IMR-90 (cell line): ENCODE measurements around the gene GSE1. TPM values are rescaled to one million over a fixed set of nuclear protein-coding genes. Genes with fewer than 3 reads are reported as not detected.
A peak's percentile ranks its signal among the peaks of the same experiment; 100 is the strongest.

Experiments used
- ATAC-seq: fragments of 200-7000 bp; cut with Tn5 transposase; 2 replicates; pipeline ENCODE4 v1.9.1; 2020; ENCODE audit warnings: low read depth, mild to moderate bottlenecking, moderate library complexity
- BruUV-seq: library from RNA; stranded (reverse); fragments of 400-500 nt; replicated peaks from 2 replicates; lab custom pipeline; 2021; lab: Mats Ljungman, UMichigan
- CTCF ChIA-PET: fragments of 300-600 bp; formaldehyde crosslinking; extraction: SDS; loops from one replicate; lab custom pipeline; 2021; ENCODE audit warnings: antibody characterized with exemption; lab: Yijun Ruan, JAX
- POLR2A ChIA-PET: fragments of 300-600 bp; sonication (Branson Sonifier 250); formaldehyde crosslinking; loops from one replicate; lab custom pipeline; 2022; ENCODE audit warnings: antibody characterized with exemption; ENCODE audit not compliant: unreplicated experiment; lab: Charles Lee
- DNase-seq: peaks from one replicate; pipeline ENCODE4 v3.0.0; 2013
- H2AFZ ChIP-seq: replicated peaks from 2 replicates; pipeline ENCODE3; 2013; ENCODE audit warnings: low read length, mild to moderate bottlenecking; ENCODE audit not compliant: poor library complexity
- H2AK5ac ChIP-seq: 2 replicates; pipeline ENCODE4 v1.6.1; 2013; ENCODE audit warnings: low read depth, low read length, inconsistent platforms
- H2AK9ac ChIP-seq: replicated peaks from 2 replicates; pipeline ENCODE3; 2013; ENCODE audit warnings: mild to moderate bottlenecking, low read depth, low read length, moderate library complexity; ENCODE audit not compliant: poor library complexity
- H2BK120ac ChIP-seq: 2 replicates; pipeline ENCODE4 v1.6.1; 2013; ENCODE audit warnings: low read depth, low read length, inconsistent platforms
- H2BK15ac ChIP-seq: 3 replicates; pipeline ENCODE4 v1.6.1; 2013; ENCODE audit warnings: low read depth, low read length, inconsistent platforms
- H2BK20ac ChIP-seq: 2 replicates; pipeline ENCODE4 v1.6.1; 2013; ENCODE audit warnings: low read depth, mild to moderate bottlenecking, inconsistent platforms, low read length, moderate library complexity
- H2BK5ac ChIP-seq: 2 replicates; pipeline ENCODE4 v1.6.1; 2013; ENCODE audit warnings: mild to moderate bottlenecking, low read depth, low read length, inconsistent platforms; ENCODE audit not compliant: poor library complexity, severe bottlenecking
- H3K14ac ChIP-seq: replicated peaks from 2 replicates; pipeline ENCODE4 v1.6.1; 2013; ENCODE audit warnings: low read depth, low read length, inconsistent platforms
- H3K18ac ChIP-seq: 2 replicates; pipeline ENCODE4 v1.6.1; 2013; ENCODE audit warnings: low read depth, low read length, control low read depth
- H3K23ac ChIP-seq: 2 replicates; pipeline ENCODE4 v1.6.1; 2013; ENCODE audit warnings: low read depth, low read length, inconsistent platforms
- H3K27ac ChIP-seq: 2 replicates; pipeline ENCODE4 v1.5.1; 2013; ENCODE audit warnings: mild to moderate bottlenecking, control low read depth, low read length; ENCODE audit not compliant: insufficient read depth
- H3K27me3 ChIP-seq: 2 replicates; pipeline ENCODE4 v1.6.1; 2013; ENCODE audit warnings: low read length; ENCODE audit not compliant: control insufficient read depth, insufficient read depth
- H3K36me3 ChIP-seq: 2 replicates; pipeline ENCODE4 v1.6.1; 2013; ENCODE audit warnings: low read length, mixed read lengths; ENCODE audit not compliant: control insufficient read depth, insufficient read depth
- H3K4ac ChIP-seq: 2 replicates; pipeline ENCODE4 v1.6.1; 2013; ENCODE audit warnings: low read depth, low read length, inconsistent platforms
- H3K4me1 ChIP-seq: 2 replicates; pipeline ENCODE4 v1.6.1; 2013; ENCODE audit warnings: low read length, mixed read lengths; ENCODE audit not compliant: control insufficient read depth, insufficient read depth
- H3K4me2 ChIP-seq: 2 replicates; pipeline ENCODE4 v1.6.1; 2013; ENCODE audit warnings: low read depth, mild to moderate bottlenecking, control low read depth, low read length, moderate library complexity
- H3K4me3 ChIP-seq: 2 replicates; pipeline ENCODE4 v1.5.1; 2013; ENCODE audit warnings: low read depth, mild to moderate bottlenecking, control low read depth, low read length, moderate library complexity; ENCODE audit not compliant: insufficient read depth
- H3K56ac ChIP-seq: 2 replicates; pipeline ENCODE4 v1.6.1; 2013; ENCODE audit warnings: low read length, inconsistent platforms; ENCODE audit not compliant: insufficient read depth; ENCODE audit errors: extremely low read depth
- H3K79me1 ChIP-seq, 2 experiments: 2 replicates each; pipeline ENCODE4 v1.6.1; 2013; ENCODE audit warnings: low read length in 2 of 2, inconsistent platforms in 1 of 2, low read depth in 1 of 2
- H3K9ac ChIP-seq: 2 replicates; pipeline ENCODE4 v1.6.1; 2013; ENCODE audit warnings: low read depth, low read length, control low read depth
- H3K9me1 ChIP-seq: 2 replicates; pipeline ENCODE4 v1.6.1; 2013; ENCODE audit warnings: low read length, inconsistent platforms; ENCODE audit not compliant: insufficient read depth
- H3K9me3 ChIP-seq: 2 replicates; pipeline ENCODE4 v1.6.1; 2013; ENCODE audit warnings: low read length; ENCODE audit not compliant: control insufficient read depth, insufficient read depth
- H4K20me1 ChIP-seq: 2 replicates; pipeline ENCODE4 v1.6.1; 2013; ENCODE audit warnings: low read length, inconsistent platforms; ENCODE audit not compliant: insufficient read depth
- H4K5ac ChIP-seq: 2 replicates; pipeline ENCODE4 v1.6.1; 2013; ENCODE audit warnings: mild to moderate bottlenecking, low read depth, low read length, control low read depth
- H4K8ac ChIP-seq, 2 experiments: 2 replicates each; pipeline ENCODE4 v1.6.1; 2013; ENCODE audit warnings: low read depth in 2 of 2, low read length in 2 of 2, control low read depth in 1 of 2, inconsistent platforms in 1 of 2
- H4K91ac ChIP-seq: 2 replicates; pipeline ENCODE4 v1.6.1; 2013; ENCODE audit warnings: low read depth, low read length, inconsistent platforms; ENCODE audit not compliant: insufficient read depth
- CEBPB ChIP-seq: IDR thresholded peaks from 2 replicates; pipeline ENCODE4 v1.6.1; 2012; ENCODE audit warnings: low read depth, low read length, improper control_type of control experiment
- ELK1 ChIP-seq: fragments of 150-350 bp; IDR thresholded peaks from 2 replicates; pipeline ENCODE4 v1.6.1; 2016; ENCODE audit warnings: low read depth, mild to moderate bottlenecking, low read length, moderate library complexity, borderline replicate concordance
- FOS ChIP-seq: fragments of 150-350 bp; IDR thresholded peaks from 2 replicates; pipeline ENCODE4 v1.6.1; 2016; ENCODE audit warnings: low read depth, low read length
- MAFK ChIP-seq: IDR thresholded peaks from 2 replicates; pipeline ENCODE4 v1.6.1; 2012; ENCODE audit warnings: low read depth, low read length, improper control_type of control experiment
- MAZ ChIP-seq: IDR thresholded peaks from 2 replicates; pipeline ENCODE4 v1.6.1; 2012; ENCODE audit warnings: low read depth, mild to moderate bottlenecking, low read length, improper control_type of control experiment, moderate library complexity, borderline replicate concordance
- NFE2L2 ChIP-seq: fragments of 150-350 bp; IDR thresholded peaks from 2 replicates; pipeline ENCODE4 v1.6.1; 2016; ENCODE audit warnings: low read depth, mild to moderate bottlenecking, low read length
- RAD21 ChIP-seq: IDR thresholded peaks from 2 replicates; pipeline ENCODE4 v1.6.1; 2012; ENCODE audit warnings: low read length, improper control_type of control experiment
- RCOR1 ChIP-seq: IDR thresholded peaks from 2 replicates; pipeline ENCODE4 v1.6.1; 2012; ENCODE audit warnings: mild to moderate bottlenecking, low read length, improper control_type of control experiment; ENCODE audit not compliant: insufficient replicate concordance
- RFX5 ChIP-seq: IDR thresholded peaks from 2 replicates; pipeline ENCODE4 v1.8.0; 2012; ENCODE audit warnings: low read depth, mild to moderate bottlenecking, low read length, moderate library complexity
- SMC3 ChIP-seq: fragments of 150-350 bp; IDR thresholded peaks from 2 replicates; pipeline ENCODE4 v1.6.1; 2016; ENCODE audit warnings: low read depth, mild to moderate bottlenecking, antibody characterized with exemption, low read length, moderate library complexity
- WGBS, 2 experiments: methylation state at CpG; one replicate each; pipeline versions ENCODE4 v1.1.5 to v1.1.7; 2013; ENCODE audit warnings: missing lambda C conversion rate in 2 of 2; ENCODE audit not compliant: insufficient read length in 1 of 2; ENCODE audit errors: extremely low coverage in 2 of 2; 5-methylcytosine and 5-hydroxymethylcytosine counted together
- dilution Hi-C: fragments of 300-500 bp; cut with HindIII; formaldehyde crosslinking; loops from one replicate; pipeline ENCODE4 v1.14.3; 2018; ENCODE audit warnings: low sequenced_read_pairs; ENCODE audit not compliant: unreplicated experiment
- in situ Hi-C: fragments of 300-500 bp; cut with MboI; formaldehyde crosslinking; loops from 3 replicates; pipeline ENCODE4 v1.14.3; 2019; ENCODE audit warnings: low sequenced_read_pairs, inconsistent platforms, mixed read lengths
- intact Hi-C: fragments of 100-400 bp; cut with micrococcal nuclease; formaldehyde crosslinking; loops from 2 replicates; pipeline ENCODE4 v1.10.0; 2022
- polyA plus RNA-seq, 3 experiments: library from polyadenylated mRNA; depleted of rRNA; stranded (reverse); fragments of >200 nt; gene quantifications; 2 replicates each; pipeline ENCODE4 v1.2.3, GENCODE V29; 2012; ENCODE audit warnings: low replicate concordance in 1 of 3
- total RNA-seq: library from RNA; depleted of rRNA; stranded (reverse); fragments of >200 nt; gene quantifications from 2 replicates; pipeline ENCODE4 v1.2.3, GENCODE V29; 2012
- TF ChIP-seq, protein P1 (sequence below): conservative IDR thresholded peaks from 2 replicates; pipeline ENCODE4 v1.5.1; 2012; ENCODE audit warnings: mild to moderate bottlenecking, low read depth, low read length, improper control_type of control experiment

GSE1 gene
- total and polyA plus RNA-seq, 2 of the 4 experiments (the other 2 are of a cell fraction): 14.9 to 25.5 TPM

DNA sequence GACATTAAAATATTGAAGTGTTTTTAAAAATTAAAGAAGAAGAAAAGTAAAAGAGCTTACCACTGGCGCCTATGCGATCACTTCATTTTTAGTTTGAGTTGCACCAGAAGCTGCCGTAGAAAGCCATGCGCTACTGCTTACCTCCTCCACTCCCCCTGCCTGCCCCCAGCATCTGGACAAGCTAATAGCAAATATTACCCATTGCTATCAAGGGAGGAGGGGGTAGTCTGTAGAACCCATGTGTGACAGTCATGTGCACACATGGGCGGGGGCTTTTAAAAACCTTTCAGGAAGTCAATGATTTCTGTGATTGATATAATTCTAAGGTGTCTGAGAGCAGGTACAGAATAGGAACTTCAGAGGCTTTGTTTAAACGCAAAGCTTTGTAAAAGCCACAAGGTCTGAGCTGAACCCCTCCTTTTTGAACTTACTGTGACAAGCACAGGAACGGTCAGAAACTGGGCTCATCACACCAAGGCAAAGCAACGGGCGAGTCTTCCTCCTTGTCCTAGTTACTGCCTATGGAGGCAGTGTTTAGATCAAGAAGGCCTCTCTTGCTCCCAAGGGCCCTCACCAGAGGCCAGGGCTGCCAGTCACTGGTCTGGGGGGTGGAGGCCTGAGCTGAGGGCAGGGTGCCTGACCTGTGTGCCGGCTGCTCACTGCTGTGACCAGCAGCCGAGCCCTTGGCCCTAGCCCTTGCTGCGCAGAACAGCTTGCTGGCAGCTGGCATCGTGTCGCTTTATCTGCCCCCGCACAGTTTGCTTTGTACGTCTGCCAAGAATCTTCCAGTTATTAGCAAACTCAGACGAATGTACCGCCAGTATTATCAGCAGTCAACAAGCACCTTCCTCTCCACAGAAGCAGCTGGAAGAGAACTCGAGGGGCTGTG, 60.7 kb downstream of the GSE1 start:
- in situ Hi-C loops (no loop called here), dilution Hi-C loops (no loop called here), intact Hi-C loops (loop anchor here (2.0 kb wide), 2 partner anchors 45 to 343 kb away; no protein-coding TSS in a partner anchor)
- H3K9me3 ChIP-seq: no peaks in the 10 kb centered on the region
- H3K4me1 ChIP-seq: peaks cover 11% of the 10 kb centered on the region
- no peak overlapping the region for H4K91ac ChIP-seq
- no peak overlapping the region for H4K5ac ChIP-seq
- no peak overlapping the region for H2BK20ac ChIP-seq
- BruUV-seq: no TSS peak
- H3K23ac ChIP-seq: no peak overlapping the region; the same call in 1 of the 2 replicates
- H3K27ac ChIP-seq: no peak overlapping the region
- H2AK9ac ChIP-seq: peak overlapping the region; percentile 48
- peaks cover 6 to 14% of the 10 kb centered on the region in 2 experiments; a peak in 3 of 4 replicates for H3K79me1 ChIP-seq
- no peaks in the 10 kb centered on the region for H3K9me1 ChIP-seq
- H2AFZ ChIP-seq: peak overlapping the region; percentile 40
- TF ChIP-seq FOS: no peak
- TF ChIP-seq, protein P1, sequence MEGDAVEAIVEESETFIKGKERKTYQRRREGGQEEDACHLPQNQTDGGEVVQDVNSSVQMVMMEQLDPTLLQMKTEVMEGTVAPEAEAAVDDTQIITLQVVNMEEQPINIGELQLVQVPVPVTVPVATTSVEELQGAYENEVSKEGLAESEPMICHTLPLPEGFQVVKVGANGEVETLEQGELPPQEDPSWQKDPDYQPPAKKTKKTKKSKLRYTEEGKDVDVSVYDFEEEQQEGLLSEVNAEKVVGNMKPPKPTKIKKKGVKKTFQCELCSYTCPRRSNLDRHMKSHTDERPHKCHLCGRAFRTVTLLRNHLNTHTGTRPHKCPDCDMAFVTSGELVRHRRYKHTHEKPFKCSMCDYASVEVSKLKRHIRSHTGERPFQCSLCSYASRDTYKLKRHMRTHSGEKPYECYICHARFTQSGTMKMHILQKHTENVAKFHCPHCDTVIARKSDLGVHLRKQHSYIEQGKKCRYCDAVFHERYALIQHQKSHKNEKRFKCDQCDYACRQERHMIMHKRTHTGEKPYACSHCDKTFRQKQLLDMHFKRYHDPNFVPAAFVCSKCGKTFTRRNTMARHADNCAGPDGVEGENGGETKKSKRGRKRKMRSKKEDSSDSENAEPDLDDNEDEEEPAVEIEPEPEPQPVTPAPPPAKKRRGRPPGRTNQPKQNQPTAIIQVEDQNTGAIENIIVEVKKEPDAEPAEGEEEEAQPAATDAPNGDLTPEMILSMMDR: no peak
- TF ChIP-seq NFE2L2: no peak
- TF ChIP-seq ELK1: no peak
- TF ChIP-seq RCOR1: no peak
- no peak for TF ChIP-seq CEBPB
- TF ChIP-seq SMC3: no peak
- TF ChIP-seq RFX5: no peak
- no peak for TF ChIP-seq MAFK
- TF ChIP-seq RAD21: no peak
- TF ChIP-seq MAZ: no peak
- no peak overlapping the region for H2BK5ac ChIP-seq
- peaks cover 39% of the 10 kb centered on the region for H3K36me3 ChIP-seq
- H3K27me3 ChIP-seq: no peaks in the 10 kb centered on the region
- DNase-seq (peak; percentile 75), ATAC-seq (peak; percentile 88)
- H4K8ac ChIP-seq: 0 out of 4 replicates have a peak overlapping the region, but pooled peaks of 1 of the 2 experiments have one; percentile 24
- ChIA-PET POLR2A (no interaction called here), CTCF (no interaction called here)
- 20% methylated on average over 9 of the region's 19 CpGs; no CpG with 5 or more reads in 1 of the 2 experiments for WGBS, 2 experiments
- no peak overlapping the region for H2AK5ac ChIP-seq
- no peak overlapping the region for H3K4me2 ChIP-seq
- H3K4ac ChIP-seq: no peak overlapping the region
- H3K18ac ChIP-seq: no peak overlapping the region
- H3K56ac ChIP-seq: no peak overlapping the region
- 0 out of 2 replicates have a peak overlapping the region, but pooled peaks have one; percentile 9 for H3K14ac ChIP-seq
- no peak overlapping the region for H2BK120ac ChIP-seq
- H3K4me3 ChIP-seq: no peak overlapping the region
- H3K9ac ChIP-seq: no peak overlapping the region
- no peak overlapping the region for H2BK15ac ChIP-seq
- peaks cover 13% of the 10 kb centered on the region for H4K20me1 ChIP-seq
